Upper lobe of left lung (tissue), 4 donors: ENCODE measurements around the gene PRSS3.

Experiments used
- CTCF ChIP-seq, 6 experiments: fragments of 450-650 bp in 4 of 6; fragments of 200-600 bp in 2 of 6; sonication (generic) in 2 of 6; IDR thresholded peaks; one replicate each; pipeline ENCODE4 v1.5.1; 2016 to 2019; ENCODE audit warnings: antibody characterized with exemption in 6 of 6
- EP300 ChIP-seq, 4 donors: sonication (generic); formaldehyde crosslinking; IDR thresholded peaks; one replicate each; pipeline ENCODE4 v1.5.1; 2017; ENCODE audit warnings: antibody characterized with exemption in 4 of 4, control low read depth in 2 of 4

- TF ChIP-seq CTCF (IDR thresholded peaks at IDR 0.05) (no peak), EP300 (IDR thresholded peaks at IDR 0.05) (no peak)
Observed at GRCh38 chr9:33752130-33752637, 43.2 kb upstream of the PRSS3 start.
